ENCODE data around the gene EEIG1.

The EEIG1 gene

GRCh38 chr9:128007566-128008138, 26.9 kb upstream of the EEIG1 start:
- no peak for TF ChIP-seq CTCF (IDR thresholded peaks at IDR 0.05; ENCODE audit: insufficient read depth, low read depth, low read length, missing control alignments)
- no peak overlapping the region for H3K4me3 ChIP-seq (ENCODE audit: low read length)
- DNase-seq (ENCODE audit: low read depth): peak; percentile 42

GRCh38 chr9:128006332-128006996, 25.7 kb upstream of the EEIG1 start:
- H3K4me3 ChIP-seq (ENCODE audit: low read length): no peak overlapping the region
- no peak for TF ChIP-seq CTCF (IDR thresholded peaks at IDR 0.05; ENCODE audit: insufficient read depth, low read depth, low read length, missing control alignments)
- DNase-seq (ENCODE audit: low read depth): peak; percentile 54

- DNase-seq (ENCODE audit: low read depth): no peak
Observed at GRCh38 chr9:128005923-128006322, 25.1 kb upstream of the EEIG1 start.

GRCh38 chr9:128003966-128004604, 23.3 kb upstream of the EEIG1 start:
- no peak for DNase-seq (ENCODE audit: low read depth)
- H3K4me3 ChIP-seq (ENCODE audit: low read length): no peak overlapping the region
- no peak for TF ChIP-seq CTCF (IDR thresholded peaks at IDR 0.05; ENCODE audit: insufficient read depth, low read depth, low read length, missing control alignments)

More at GRCh38 chr9:128005923-128006322, 25.1 kb upstream of the EEIG1 start:
- no peak overlapping the region for H3K4me3 ChIP-seq (ENCODE audit: low read length)
- no peak for TF ChIP-seq CTCF (IDR thresholded peaks at IDR 0.05; ENCODE audit: insufficient read depth, low read depth, low read length, missing control alignments)

- H3K4me3 ChIP-seq (ENCODE audit: low read length): no peak overlapping the region
- DNase-seq (ENCODE audit: low read depth): no peak
- TF ChIP-seq CTCF (IDR thresholded peaks at IDR 0.05; ENCODE audit: insufficient read depth, low read depth, low read length, missing control alignments): no peak
Observed at GRCh38 chr9:128002959-128003358, 22.2 kb upstream of the EEIG1 start.

- no peak for TF ChIP-seq CTCF (IDR thresholded peaks at IDR 0.05; ENCODE audit: insufficient read depth, low read depth, low read length, missing control alignments)
- DNase-seq (ENCODE audit: low read depth): peak; percentile 65
- no peak overlapping the region for H3K4me3 ChIP-seq (ENCODE audit: low read length)
Observed at GRCh38 chr9:128001779-128002298, 21.1 kb upstream of the EEIG1 start.

All from epithelial cell of esophagus (primary cell).